NCI-H526 (cell line): ENCODE results near the gene CTDSPL.

ENCODE experiments used
- DNase-seq, 2 experiments: peaks; one replicate each; lab custom pipeline; 2025; lab: John Stamatoyannopoulos, UW

Gene CTDSPL

DNA sequence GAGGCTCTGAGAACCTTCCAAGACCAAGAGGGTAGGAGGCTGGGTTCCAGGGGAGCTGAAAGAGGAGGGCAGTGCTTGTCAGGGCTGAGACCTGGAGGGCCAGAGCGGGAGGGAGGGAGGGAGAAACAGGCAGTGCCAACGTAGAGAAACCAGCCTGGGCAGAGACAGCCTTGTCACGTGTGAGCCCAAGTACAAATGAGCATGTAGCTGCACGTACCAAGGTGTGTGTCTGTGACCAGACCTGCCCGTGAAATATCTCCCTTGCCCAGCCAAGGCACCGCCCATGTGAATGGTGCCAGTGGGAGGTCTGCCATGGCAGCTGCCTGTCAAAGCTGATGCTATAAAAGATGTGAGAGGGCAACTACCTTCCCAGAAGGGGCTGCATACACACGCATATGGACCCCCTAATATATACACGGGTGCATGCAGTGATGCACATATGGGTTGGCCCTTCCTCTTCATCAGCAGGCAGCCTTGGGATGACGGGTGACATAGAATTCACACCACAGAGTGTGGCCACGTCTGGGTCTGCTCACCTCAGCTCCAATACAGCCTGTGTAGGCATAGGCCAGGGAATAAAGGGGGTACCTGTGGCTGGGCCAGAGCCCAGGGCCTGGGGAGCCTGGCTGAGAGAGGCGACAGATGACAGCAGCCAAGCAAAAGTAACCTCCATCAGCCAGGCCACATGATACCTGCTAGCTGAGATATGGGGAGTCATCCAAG is 7.8 kb upstream of the CTDSPL start:
- DNase-seq, result no peak

GRCh38 chr3:37855363-37855970 is 6.2 kb upstream of the CTDSPL start:
- peak in 1 of 2 experiments; percentile 76 for DNase-seq

DNA sequence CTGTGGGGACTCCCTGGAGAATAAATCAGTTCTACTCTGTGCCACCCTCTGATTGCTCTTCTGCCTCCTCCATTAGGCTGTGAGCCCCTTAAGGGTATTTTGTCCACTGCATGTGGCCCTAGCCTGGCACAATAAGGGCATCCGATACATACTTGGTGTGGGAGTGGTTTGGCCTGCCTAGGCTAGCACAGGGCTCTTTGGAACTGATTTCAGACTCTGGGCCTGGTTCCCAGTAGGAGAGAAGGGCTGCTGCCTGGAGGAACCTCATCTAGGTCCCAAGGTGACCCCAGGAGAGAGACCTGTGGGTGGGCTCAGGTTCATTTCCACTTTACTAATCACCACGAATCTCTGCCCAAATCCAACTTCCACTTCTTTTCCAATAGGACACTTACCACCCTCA is 5.3 kb upstream of the CTDSPL start:
- no peak for DNase-seq

- DNase-seq, result no peak
Observed at GRCh38 chr3:37858742-37859141, 2.9 kb upstream of the CTDSPL start.

GRCh38 chr3:37859354-37859753 is 2.3 kb upstream of the CTDSPL start:
- no peak for DNase-seq

DNA sequence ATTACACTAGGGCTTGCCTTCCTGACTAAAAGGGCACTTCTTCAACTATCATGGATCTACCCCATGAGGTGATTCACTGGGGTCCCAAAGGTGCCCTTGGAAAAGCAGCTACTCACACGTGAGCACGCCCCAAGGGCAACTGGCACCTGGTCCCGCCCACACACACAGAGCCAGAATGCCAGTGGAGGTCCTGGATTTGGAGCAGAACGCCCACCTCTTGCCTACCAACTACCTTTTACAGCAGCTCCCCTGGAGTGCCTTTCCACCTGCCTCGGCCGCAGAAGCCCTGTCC is 1.8 kb upstream of the CTDSPL start:
- DNase-seq, result no peak

DNA sequence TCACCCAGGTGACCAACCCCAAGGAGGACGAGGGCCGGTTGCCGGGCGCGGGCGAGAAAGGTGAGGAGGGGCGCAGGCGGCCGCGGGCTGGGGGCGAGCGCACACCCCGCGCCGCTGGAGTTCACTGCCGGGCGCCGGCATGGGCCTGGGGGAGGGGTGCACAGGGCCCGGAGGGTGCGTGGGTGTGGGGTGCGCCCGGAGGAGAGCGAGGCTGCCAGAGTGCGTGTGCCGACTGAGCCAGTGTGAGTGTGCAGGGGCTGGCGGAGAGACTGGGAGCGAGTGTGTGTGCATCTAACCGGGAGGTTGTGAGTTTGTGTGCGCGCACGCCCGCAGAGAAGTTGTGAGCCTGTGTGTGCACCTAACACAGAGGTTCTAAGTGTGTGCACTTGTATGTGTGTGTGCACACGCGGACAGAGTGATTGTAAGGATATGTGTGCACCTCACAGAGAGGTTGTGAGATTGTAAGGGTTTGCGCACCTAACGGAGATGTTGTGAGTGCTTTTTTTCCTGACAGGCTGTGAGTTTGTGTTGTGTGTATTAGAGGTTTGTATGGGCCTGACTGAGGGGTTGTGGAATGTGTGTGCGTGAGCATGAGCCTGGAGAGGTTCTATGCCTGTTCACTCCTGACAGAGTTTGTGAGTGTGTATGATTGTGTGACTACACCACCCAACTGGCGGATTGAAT is 681 bp downstream of the CTDSPL start:
- DNase-seq, result peak in 1 of 2 experiments; percentile 55

- peak in 1 of 2 experiments; percentile 15 for DNase-seq
Observed at GRCh38 chr3:37862903-37863815, 1.5 kb downstream of the CTDSPL start.

DNA sequence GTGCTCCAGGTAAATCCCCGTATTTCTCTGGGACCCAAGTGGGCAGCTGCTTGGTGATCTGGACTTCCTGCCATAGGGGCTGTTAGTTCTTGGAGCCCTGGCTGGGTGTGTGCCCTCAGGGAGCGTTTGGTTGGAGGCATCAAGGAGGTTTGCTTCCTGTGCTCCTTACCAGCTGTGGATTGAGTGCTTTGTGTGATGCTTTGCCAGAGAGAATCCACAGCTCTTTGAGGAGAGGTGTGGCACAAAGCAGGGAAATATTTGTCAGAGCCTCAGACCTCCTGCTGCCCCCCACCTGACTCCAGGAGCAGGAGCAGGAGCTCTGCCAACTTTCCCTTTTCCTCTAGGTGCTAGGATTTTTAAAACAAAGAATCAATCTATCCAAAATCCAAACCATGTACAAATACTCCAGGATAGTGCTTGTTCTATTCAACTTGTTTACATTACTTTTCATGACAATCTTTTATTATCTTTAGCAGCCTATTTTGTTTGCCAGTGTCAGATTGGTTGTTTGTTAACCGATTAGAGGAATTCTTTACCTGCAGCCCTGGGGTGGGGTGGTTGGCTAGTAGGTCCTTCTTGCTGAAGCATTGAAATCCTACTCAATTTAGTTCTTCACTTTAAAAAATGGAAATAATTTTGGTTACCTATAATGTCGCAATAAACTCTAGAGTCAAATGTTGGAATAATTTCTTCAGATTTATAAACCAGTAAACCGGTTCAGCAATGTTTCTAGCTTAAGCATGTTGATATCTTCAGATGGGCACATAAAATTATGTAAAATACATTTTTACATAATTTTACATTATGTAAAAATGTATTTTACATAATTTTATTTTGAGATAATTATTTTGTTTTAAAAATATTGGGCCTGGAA is 2.5 kb downstream of the CTDSPL start:
- peak in 1 of 2 experiments; percentile 3 for DNase-seq

- no peak for DNase-seq
Observed at GRCh38 chr3:37864904-37865303, 3.2 kb downstream of the CTDSPL start.

DNA sequence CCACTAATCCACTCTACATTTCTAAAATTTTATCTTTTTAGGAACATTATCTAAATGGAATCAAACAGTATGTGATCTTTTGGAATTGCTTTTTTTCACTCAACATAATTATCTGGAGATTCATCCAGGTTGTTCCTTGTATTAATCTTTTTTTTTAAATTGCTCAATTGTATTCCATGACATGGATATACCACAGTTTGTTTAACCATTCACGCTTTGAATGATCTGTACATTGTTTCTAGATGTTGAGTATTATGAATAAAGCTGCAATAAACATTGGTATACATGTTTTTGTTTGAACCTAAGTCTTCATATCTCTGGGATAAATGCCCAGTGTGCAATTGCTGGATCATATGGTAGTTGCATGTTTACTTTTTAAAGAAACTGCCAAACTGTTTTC is 5.5 kb downstream of the CTDSPL start:
- no peak for DNase-seq

DNA sequence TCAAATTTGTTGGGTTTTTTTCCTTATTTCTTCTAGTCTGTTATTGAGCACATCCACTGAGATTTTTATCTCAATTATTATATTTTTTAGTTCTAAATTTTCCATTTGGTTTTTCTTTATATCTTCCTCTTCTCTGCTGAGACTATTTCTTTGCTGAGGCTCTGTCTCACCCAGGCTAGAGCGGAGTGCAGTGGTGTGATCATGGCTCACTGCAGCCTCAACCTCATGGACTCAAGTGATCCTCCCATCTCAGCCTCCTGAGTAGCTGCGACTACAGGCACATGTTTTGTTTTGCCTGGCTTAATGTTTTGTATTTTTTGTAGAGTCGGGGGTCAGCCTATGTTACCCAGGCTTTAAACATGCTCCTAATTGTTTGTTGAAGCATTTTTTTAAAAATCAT is 10.2 kb downstream of the CTDSPL start:
- no peak for DNase-seq

DNA sequence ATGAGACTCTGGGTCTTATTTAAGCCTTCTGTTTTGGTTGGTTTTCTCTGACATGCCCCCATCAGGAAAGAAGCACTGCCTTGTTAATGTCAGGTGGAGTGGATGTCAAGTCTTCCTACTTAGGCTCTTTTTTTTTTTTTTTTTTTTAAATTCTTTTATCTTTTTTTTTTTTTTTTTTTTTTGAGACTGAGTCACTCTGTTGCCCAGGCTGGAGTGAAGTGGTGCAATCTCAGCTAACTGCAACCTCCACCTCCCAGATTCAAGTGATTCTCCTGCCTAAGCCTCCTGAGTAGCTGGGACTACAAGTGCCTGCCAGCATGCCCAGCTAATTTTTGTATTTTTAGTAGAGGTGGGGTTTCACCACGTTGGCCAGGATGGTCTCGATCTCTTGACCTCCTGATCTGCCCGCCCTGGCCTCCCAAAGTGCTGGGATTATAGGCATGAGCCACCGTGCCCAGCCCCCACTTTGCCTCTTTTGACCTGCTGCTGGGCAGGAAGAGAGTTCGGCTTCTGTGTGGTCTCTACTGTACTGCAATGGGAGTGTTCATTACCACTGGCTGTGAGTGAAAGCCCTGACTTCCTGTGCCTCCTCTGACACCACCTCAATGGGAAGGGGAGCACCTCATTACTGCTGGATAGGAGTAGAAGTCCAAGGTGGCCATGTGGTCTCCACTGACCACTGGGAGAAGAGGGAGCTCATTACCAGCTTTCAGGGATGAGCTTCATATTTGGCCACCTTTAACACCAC is 10.9 kb downstream of the CTDSPL start:
- no peak for DNase-seq

- no peak for DNase-seq
Observed at GRCh38 chr3:37876279-37876678, 14.6 kb downstream of the CTDSPL start.

- no peak for DNase-seq
Observed at GRCh38 chr3:37882711-37883110, 21.0 kb downstream of the CTDSPL start.

DNA sequence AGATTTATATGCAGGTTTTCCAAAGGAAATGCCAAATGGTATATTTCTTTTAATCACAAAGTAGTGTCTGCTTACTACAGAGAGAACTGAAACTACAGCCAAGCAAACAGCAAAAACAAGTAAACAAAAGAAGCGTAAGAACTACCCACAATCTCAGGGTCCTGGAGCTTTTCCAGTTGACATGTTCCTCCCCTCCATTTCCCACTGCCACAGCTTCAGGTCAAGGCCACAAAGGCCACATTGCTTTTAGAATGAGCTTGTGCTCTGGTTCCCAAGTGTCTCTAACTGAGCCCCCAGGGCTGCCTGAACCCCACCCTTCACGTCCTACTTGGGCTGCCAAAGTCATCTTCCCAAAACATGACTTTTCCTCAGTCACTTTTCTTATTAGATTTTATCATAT is 24.1 kb downstream of the CTDSPL start:
- DNase-seq, result no peak

GRCh38 chr3:37886395-37886794 is 24.7 kb downstream of the CTDSPL start:
- DNase-seq, result no peak

GRCh38 chr3:37887062-37887461 is 25.4 kb downstream of the CTDSPL start:
- no peak for DNase-seq

- no peak for DNase-seq
Observed at GRCh38 chr3:37887824-37888223, 26.1 kb downstream of the CTDSPL start.

- DNase-seq, result no peak
Observed at GRCh38 chr3:37888421-37888820, 26.7 kb downstream of the CTDSPL start.

- no peak for DNase-seq
Observed at GRCh38 chr3:37890522-37890921, 28.8 kb downstream of the CTDSPL start.
